ENCODE results near the gene OGT. TPM values are rescaled to one million over a fixed set of nuclear protein-coding genes. Genes with fewer than 3 reads are reported as not detected.

OGT gene
- total RNA-seq, 1 experiment from 2014 or later, result 143 TPM

- TF ChIP-seq EGR1 (IDR thresholded peaks at IDR 0.05; ENCODE audit: low read depth) (no peak), EZH2 (IDR thresholded peaks at IDR 0.05) (no peak), ZNF274 (IDR thresholded peaks at IDR 0.05; ENCODE audit: low read depth, low read length) (no peak), ZFX (IDR thresholded peaks at IDR 0.05) (no peak), ATF3 (IDR thresholded peaks at IDR 0.05) (no peak), SRF (IDR thresholded peaks at IDR 0.05; ENCODE audit: low read depth) (no peak), REST (IDR thresholded peaks at IDR 0.05; ENCODE audit: low read depth) (no peak), EZH2phosphoT487 (IDR thresholded peaks at IDR 0.05; ENCODE audit: borderline replicate concordance) (no peak), CBX3 (IDR thresholded peaks at IDR 0.05; ENCODE audit: low read depth) (no peak)
Measured at GRCh38 chrX:71489540-71489939, 43.4 kb upstream of the OGT start.

More at GRCh38 chrX:71489540-71489939, 43.4 kb upstream of the OGT start:
- Histone ChIP-seq H3K9me2 (ENCODE audit: insufficient read depth) (no peaks in the 10 kb centered on the region), H4K20me1 (ENCODE audit: insufficient read depth) (no peaks in the 10 kb centered on the region), H3K9me3 (ENCODE audit: control insufficient read depth in 1 of 2, insufficient read depth in 1 of 2, low read depth in 1 of 2, low read length in 2 of 2) (no peaks in the 10 kb centered on the region), H3K4me1 (ENCODE audit: control insufficient read depth in 1 of 2, insufficient read depth in 2 of 2, low read length in 2 of 2) (no peaks in the 10 kb centered on the region), H3K9ac (ENCODE audit: low read length) (no peak overlapping the region), H3K4me3 (replicated peaks in 1 of 2; ENCODE audit: low read depth in 1 of 2, low read length in 2 of 2) (no peak overlapping the region), H3K79me2 (ENCODE audit: insufficient read depth, low read length) (no peaks in the 10 kb centered on the region), H2AFZ (ENCODE audit: low read depth, low read length, poor library complexity, severe bottlenecking) (no peak overlapping the region), H3K4me2 (ENCODE audit: low read length) (no peak overlapping the region), H3K27me3 (ENCODE audit: insufficient read depth, low read length) (no peaks in the 10 kb centered on the region), H3K27ac (ENCODE audit: low read depth, low read length) (no peak overlapping the region), H3K36me3 (ENCODE audit: control insufficient read depth in 1 of 2, insufficient read depth in 2 of 2, low read length in 2 of 2) (no peaks in the 10 kb centered on the region)
- RAD21 ChIA-PET (ENCODE audit: low non-redundant PET in 1 of 2, low total read pairs in 2 of 2, uncharacterized antibody in 2 of 2, unreplicated experiment in 2 of 2), result no interaction called here
- BruUV-seq (replicated peaks), result no TSS peak
- ATAC-seq (no peak), DNase-seq (ENCODE audit: low read depth, low spot score) (no peak)
- intact Hi-C loops (cut with micrococcal nuclease), result no loop called here
- CTCF ChIA-PET, result no interaction called here
- POLR2A ChIA-PET, result no interaction called here

All from HCT116 (cell line).